ENCODE results near the gene RMND1. TPM values are rescaled to one million over a fixed set of nuclear protein-coding genes. Genes with fewer than 3 reads are reported as not detected.

The RMND1 gene
- polyA plus RNA-seq, 3 donors, result 5.7 to 6.7 (median 6.6) TPM

DNA sequence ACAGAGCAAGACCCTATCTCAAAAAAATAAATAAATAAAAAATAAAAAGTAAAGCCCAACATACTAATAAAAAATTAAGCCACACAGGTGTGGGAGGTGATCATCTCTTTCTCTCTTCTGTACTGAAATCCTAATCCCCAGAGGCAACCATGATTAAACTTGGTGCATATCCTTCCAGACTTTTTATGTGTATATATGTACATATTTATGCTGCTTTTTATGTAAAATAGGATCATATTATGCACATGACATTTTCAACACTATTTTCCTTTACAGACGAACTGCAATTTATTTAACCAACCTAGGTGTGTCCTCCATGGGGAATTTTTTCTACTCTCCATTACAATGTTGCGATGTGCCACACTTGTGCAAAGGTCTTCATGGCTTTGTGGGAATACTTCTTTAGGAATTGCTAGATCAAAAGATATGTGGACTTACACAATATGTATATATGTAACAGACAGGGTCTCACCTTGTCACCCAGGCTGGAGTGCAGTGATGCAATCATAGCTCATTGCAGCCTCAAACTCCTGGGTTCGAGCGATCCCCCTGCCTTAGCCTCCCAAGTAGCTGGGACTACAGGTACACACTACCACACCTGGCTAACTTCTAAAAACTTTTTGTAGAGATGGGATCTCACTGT is 23.7 kb downstream of the RMND1 start:
- H3K4me1 ChIP-seq (ENCODE audit: control insufficient read depth in 1 of 2, insufficient read depth in 2 of 2, low read length in 2 of 2), result no peaks in the 10 kb centered on the region
- WGBS (ENCODE audit: insufficient coverage), result no CpG with 5 or more reads among the region's 4 CpGs
- no peaks in the 10 kb centered on the region for H3K27me3 ChIP-seq (ENCODE audit: control insufficient read depth in 2 of 2, insufficient read depth in 2 of 2, low read length in 2 of 2)
- Mint-ChIP-seq H3K36me3 (peaks cover 68 to 91% of the 10 kb centered on the region in 2 donors), H3K4me3 (no peak overlapping the region), H3K9me3 (no peaks in the 10 kb centered on the region), H3K4me1 (no peaks in the 10 kb centered on the region), H3K27ac (no peak overlapping the region), H3K27me3 (ENCODE audit: low read depth in 3 of 3) (no peaks in the 10 kb centered on the region)
- TF ChIP-seq, protein P1, sequence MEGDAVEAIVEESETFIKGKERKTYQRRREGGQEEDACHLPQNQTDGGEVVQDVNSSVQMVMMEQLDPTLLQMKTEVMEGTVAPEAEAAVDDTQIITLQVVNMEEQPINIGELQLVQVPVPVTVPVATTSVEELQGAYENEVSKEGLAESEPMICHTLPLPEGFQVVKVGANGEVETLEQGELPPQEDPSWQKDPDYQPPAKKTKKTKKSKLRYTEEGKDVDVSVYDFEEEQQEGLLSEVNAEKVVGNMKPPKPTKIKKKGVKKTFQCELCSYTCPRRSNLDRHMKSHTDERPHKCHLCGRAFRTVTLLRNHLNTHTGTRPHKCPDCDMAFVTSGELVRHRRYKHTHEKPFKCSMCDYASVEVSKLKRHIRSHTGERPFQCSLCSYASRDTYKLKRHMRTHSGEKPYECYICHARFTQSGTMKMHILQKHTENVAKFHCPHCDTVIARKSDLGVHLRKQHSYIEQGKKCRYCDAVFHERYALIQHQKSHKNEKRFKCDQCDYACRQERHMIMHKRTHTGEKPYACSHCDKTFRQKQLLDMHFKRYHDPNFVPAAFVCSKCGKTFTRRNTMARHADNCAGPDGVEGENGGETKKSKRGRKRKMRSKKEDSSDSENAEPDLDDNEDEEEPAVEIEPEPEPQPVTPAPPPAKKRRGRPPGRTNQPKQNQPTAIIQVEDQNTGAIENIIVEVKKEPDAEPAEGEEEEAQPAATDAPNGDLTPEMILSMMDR (IDR thresholded peaks at IDR 0.05), result no peak
- no peaks in the 10 kb centered on the region for H3K79me2 ChIP-seq (ENCODE audit: insufficient read depth, low read length)
- no peak overlapping the region for H3K9ac ChIP-seq (ENCODE audit: insufficient read depth, low read length, poor library complexity, severe bottlenecking)
- no peaks in the 10 kb centered on the region for H4K20me1 ChIP-seq (ENCODE audit: insufficient read depth, low read length)
- intact Hi-C loops (cut with micrococcal nuclease), result no loop called here
- H3K9me3 ChIP-seq (replicated peaks in 1 of 2; ENCODE audit: control insufficient read depth in 1 of 2, insufficient read depth in 1 of 2, low read length in 2 of 2), result no peaks in the 10 kb centered on the region
- H3K4me3 ChIP-seq (replicated peaks in 1 of 3; ENCODE audit: low read depth in 2 of 3, low read length in 3 of 3), result no peak overlapping the region
- no peak overlapping the region for H3K27ac ChIP-seq (ENCODE audit: low read depth in 1 of 2, low read length in 2 of 2)
- no peak overlapping the region for H2AFZ ChIP-seq (ENCODE audit: insufficient read depth, low read depth, low read length, poor library complexity, severe bottlenecking)
- peaks cover 77 to 97% of the 10 kb centered on the region in 2 donors for H3K36me3 ChIP-seq (replicated peaks in 1 of 2; ENCODE audit: control insufficient read depth in 1 of 2, insufficient read depth in 2 of 2, low read length in 2 of 2)
- H3K4me2 ChIP-seq (replicated peaks; ENCODE audit: extremely low read depth, low read length, poor library complexity, severe bottlenecking), result no peak overlapping the region
- no peak for DNase-seq

DNA sequence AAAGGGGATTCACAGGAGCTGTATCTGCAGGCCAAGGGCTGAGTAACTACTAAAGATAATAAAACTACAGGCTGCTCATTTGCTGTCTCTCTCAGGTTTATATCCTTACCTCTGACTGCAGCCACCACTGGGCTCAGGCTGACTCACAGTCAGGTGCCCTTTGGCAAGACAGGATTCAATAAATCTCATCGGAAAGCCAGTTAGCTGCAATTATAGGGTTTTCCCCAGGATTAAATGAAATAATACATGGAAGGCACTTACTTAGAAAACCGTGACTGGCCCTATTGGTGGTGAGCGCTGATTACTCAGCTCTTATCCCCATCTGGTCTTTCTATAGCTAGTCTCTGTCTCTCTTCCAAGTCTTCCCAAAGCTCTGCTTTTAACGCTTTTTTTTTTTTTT is 26.4 kb downstream of the RMND1 start:
- intact Hi-C loops (cut with micrococcal nuclease), result no loop called here
- Histone ChIP-seq H3K27ac (ENCODE audit: low read depth in 1 of 2, low read length in 2 of 2) (no peak overlapping the region), H3K79me2 (ENCODE audit: insufficient read depth, low read length) (no peaks in the 10 kb centered on the region), H3K4me1 (ENCODE audit: control insufficient read depth in 1 of 2, insufficient read depth in 2 of 2, low read length in 2 of 2) (no peaks in the 10 kb centered on the region), H3K4me2 (replicated peaks; ENCODE audit: extremely low read depth, low read length, poor library complexity, severe bottlenecking) (no peak overlapping the region), H3K36me3 (replicated peaks in 1 of 2; ENCODE audit: control insufficient read depth in 1 of 2, insufficient read depth in 2 of 2, low read length in 2 of 2) (peaks cover 70 to 97% of the 10 kb centered on the region in 2 donors), H2AFZ (ENCODE audit: insufficient read depth, low read depth, low read length, poor library complexity, severe bottlenecking) (no peak overlapping the region), H3K9me3 (replicated peaks in 1 of 2; ENCODE audit: control insufficient read depth in 1 of 2, insufficient read depth in 1 of 2, low read length in 2 of 2) (no peaks in the 10 kb centered on the region), H4K20me1 (ENCODE audit: insufficient read depth, low read length) (no peaks in the 10 kb centered on the region), H3K27me3 (ENCODE audit: control insufficient read depth in 2 of 2, insufficient read depth in 2 of 2, low read length in 2 of 2) (no peaks in the 10 kb centered on the region), H3K9ac (ENCODE audit: insufficient read depth, low read length, poor library complexity, severe bottlenecking) (no peak overlapping the region), H3K4me3 (replicated peaks in 1 of 3; ENCODE audit: low read depth in 2 of 3, low read length in 3 of 3) (no peak overlapping the region)
- WGBS (ENCODE audit: insufficient coverage), result 100% methylated on average over 3 of the region's 4 CpGs
- Mint-ChIP-seq H3K27me3 (ENCODE audit: low read depth in 3 of 3) (no peaks in the 10 kb centered on the region), H3K4me3 (no peak overlapping the region), H3K9me3 (no peaks in the 10 kb centered on the region), H3K36me3 (peaks cover 64 to 82% of the 10 kb centered on the region in 2 donors), H3K4me1 (no peaks in the 10 kb centered on the region), H3K27ac (peak overlapping the region in 1 of 7 donors; percentile 6)
- DNase-seq, result no peak
- TF ChIP-seq, protein P1 (IDR thresholded peaks at IDR 0.05), result no peak
